OCI-LY3 (cell line): ENCODE measurements around the gene DSG2.

Experiments used
- CTCF ChIP-seq: fragments of 200-600, 300-600 bp; sonication (generic); IDR thresholded peaks from 2 replicates; pipeline ENCODE4 v1.5.1; 2014; ENCODE audit warnings: antibody characterized with exemption, low read length, low read depth
- EZH2phosphoT487 ChIP-seq: fragments of 200-600 bp; shearing (Covaris generic); IDR thresholded peaks from 2 replicates; pipeline ENCODE4 v1.6.1; 2018; ENCODE audit warnings: antibody characterized with exemption, mixed run types, low read depth

- TF ChIP-seq CTCF (no peak), EZH2phosphoT487 (no peak)
Measured at GRCh38 chr18:31590570-31590969, 92.6 kb downstream of the DSG2 start.
